HEK293 (cell line): Measurements from ENCODE around the gene RHOT2.

Experiments used
- GFI1B ChIP-seq: fragments of 450-650 bp; formaldehyde crosslinking; IDR thresholded peaks from 2 replicates; pipeline ENCODE4 v1.5.1; 2016; ENCODE audit warnings: missing biosample characterization, missing genetic modification characterization
- GLIS1 ChIP-seq: fragments of 450-650 bp; formaldehyde crosslinking; IDR thresholded peaks from 2 replicates; pipeline ENCODE4 v1.5.1; 2016; ENCODE audit warnings: missing biosample characterization, missing genetic modification characterization
- GLIS2 ChIP-seq: fragments of 450-650 bp; formaldehyde crosslinking; IDR thresholded peaks from 2 replicates; pipeline ENCODE4 v1.5.1; 2016; ENCODE audit warnings: missing biosample characterization, missing genetic modification characterization
- KLF9 ChIP-seq: fragments of 450-650 bp; formaldehyde crosslinking; IDR thresholded peaks from 2 replicates; pipeline ENCODE4 v1.5.1; 2016; ENCODE audit warnings: missing biosample characterization, missing genetic modification characterization, low read depth
- OVOL3 ChIP-seq: fragments of 450-650 bp; formaldehyde crosslinking; IDR thresholded peaks from 2 replicates; pipeline ENCODE4 v1.5.1; 2016; ENCODE audit warnings: missing biosample characterization, missing genetic modification characterization
- PRDM1 ChIP-seq: fragments of 450-650 bp; formaldehyde crosslinking; IDR thresholded peaks from 2 replicates; pipeline ENCODE4; 2016; ENCODE audit warnings: missing biosample characterization, missing genetic modification characterization
- SP2 ChIP-seq: fragments of 450-650 bp; formaldehyde crosslinking; IDR thresholded peaks from 2 replicates; pipeline ENCODE4 v1.5.1; 2016; ENCODE audit warnings: missing biosample characterization, missing genetic modification characterization
- SP7 ChIP-seq: fragments of 450-650 bp; formaldehyde crosslinking; IDR thresholded peaks from 2 replicates; pipeline ENCODE4 v1.5.1; 2016; ENCODE audit warnings: missing biosample characterization, missing genetic modification characterization
- ZBTB17 ChIP-seq: fragments of 450-650 bp; formaldehyde crosslinking; IDR thresholded peaks from 2 replicates; pipeline ENCODE4 v1.5.1; 2016; ENCODE audit warnings: missing biosample characterization, missing genetic modification characterization
- ZBTB21 ChIP-seq: fragments of 450-650 bp; formaldehyde crosslinking; IDR thresholded peaks from 2 replicates; pipeline ENCODE4 v1.5.1; 2017; ENCODE audit warnings: missing biosample characterization, missing genetic modification characterization
- ZBTB7A ChIP-seq: fragments of 450-650 bp; formaldehyde crosslinking; IDR thresholded peaks from 2 replicates; pipeline ENCODE4 v1.5.1; 2016; ENCODE audit warnings: low read depth, missing biosample characterization, missing genetic modification characterization
- ZEB2 ChIP-seq: fragments of 450-650 bp; formaldehyde crosslinking; IDR thresholded peaks from 2 replicates; pipeline ENCODE4 v1.5.1; 2016; ENCODE audit warnings: missing biosample characterization, missing genetic modification characterization
- ZFP69B ChIP-seq: fragments of 450-650 bp; formaldehyde crosslinking; IDR thresholded peaks from 2 replicates; pipeline ENCODE4 v1.5.1; 2016; ENCODE audit warnings: missing biosample characterization, missing genetic modification characterization
- ZNF140 ChIP-seq: fragments of 450-650 bp; formaldehyde crosslinking; IDR thresholded peaks from 2 replicates; pipeline ENCODE4 v1.5.1; 2016; ENCODE audit warnings: missing biosample characterization, missing genetic modification characterization
- ZNF23 ChIP-seq: fragments of 450-650 bp; formaldehyde crosslinking; IDR thresholded peaks from 2 replicates; pipeline ENCODE4 v1.5.1; 2016; ENCODE audit warnings: missing biosample characterization, missing genetic modification characterization, borderline replicate concordance
- ZNF266 ChIP-seq: fragments of 450-650 bp; formaldehyde crosslinking; IDR thresholded peaks from 2 replicates; pipeline ENCODE4 v1.5.1; 2016; ENCODE audit warnings: missing biosample characterization, missing genetic modification characterization, low read depth
- ZNF366 ChIP-seq: fragments of 450-650 bp; formaldehyde crosslinking; conservative IDR thresholded peaks from 2 replicates; pipeline ENCODE4 v1.5.1; 2016; ENCODE audit warnings: missing biosample characterization, missing genetic modification characterization
- ZNF394 ChIP-seq: fragments of 450-650 bp; formaldehyde crosslinking; IDR thresholded peaks from 2 replicates; pipeline ENCODE4 v1.5.1; 2016; ENCODE audit warnings: missing biosample characterization, missing genetic modification characterization, mild to moderate bottlenecking, moderate library complexity, borderline replicate concordance
- ZNF473 ChIP-seq: fragments of 450-650 bp; formaldehyde crosslinking; IDR thresholded peaks from 2 replicates; pipeline ENCODE4 v1.5.1; 2017; ENCODE audit warnings: missing biosample characterization, missing genetic modification characterization
- ZNF548 ChIP-seq: fragments of 450-650 bp; formaldehyde crosslinking; IDR thresholded peaks from 2 replicates; pipeline ENCODE4 v1.5.1; 2016; ENCODE audit warnings: missing biosample characterization, missing genetic modification characterization
- ZNF596 ChIP-seq: fragments of 450-650 bp; IDR thresholded peaks from 2 replicates; pipeline ENCODE4 v1.5.0; 2018; ENCODE audit warnings: missing biosample characterization, mild to moderate bottlenecking, missing genetic modification characterization, moderate library complexity
- ZNF677 ChIP-seq: fragments of 450-650 bp; IDR thresholded peaks from 2 replicates; pipeline ENCODE4 v1.5.0; 2018; ENCODE audit warnings: missing biosample characterization, mild to moderate bottlenecking, missing genetic modification characterization, moderate library complexity
- ZNF785 ChIP-seq: fragments of 450-650 bp; formaldehyde crosslinking; IDR thresholded peaks from 2 replicates; pipeline ENCODE4 v1.5.1; 2016; ENCODE audit warnings: missing biosample characterization, missing genetic modification characterization
- ZNF843 ChIP-seq: fragments of 450-650 bp; formaldehyde crosslinking; IDR thresholded peaks from 2 replicates; pipeline ENCODE4 v1.5.1; 2016; ENCODE audit warnings: missing biosample characterization, missing genetic modification characterization
- ZXDB ChIP-seq: fragments of 450-650 bp; formaldehyde crosslinking; IDR thresholded peaks from 2 replicates; pipeline ENCODE4 v1.5.1; 2016; ENCODE audit warnings: missing biosample characterization, missing genetic modification characterization
- TF ChIP-seq, protein P1 (sequence below): fragments of 450-650 bp; formaldehyde crosslinking; conservative IDR thresholded peaks from 2 replicates; pipeline ENCODE4 v1.5.1; 2016; ENCODE audit warnings: low read depth, missing biosample characterization, missing genetic modification characterization
- TF ChIP-seq, protein P2 (sequence below): fragments of 450-650 bp; formaldehyde crosslinking; IDR thresholded peaks from 2 replicates; pipeline ENCODE4; 2016; ENCODE audit warnings: missing biosample characterization, missing genetic modification characterization
- TF ChIP-seq, protein P3 (sequence below): fragments of 450-650 bp; formaldehyde crosslinking; IDR thresholded peaks from 2 replicates; pipeline ENCODE4 v1.5.1; 2016; ENCODE audit warnings: missing biosample characterization, missing genetic modification characterization

Gene RHOT2

GRCh38 chr16:637081-638018 lies 30.6 kb upstream of the RHOT2 start (continued):
- TF ChIP-seq, protein P1, sequence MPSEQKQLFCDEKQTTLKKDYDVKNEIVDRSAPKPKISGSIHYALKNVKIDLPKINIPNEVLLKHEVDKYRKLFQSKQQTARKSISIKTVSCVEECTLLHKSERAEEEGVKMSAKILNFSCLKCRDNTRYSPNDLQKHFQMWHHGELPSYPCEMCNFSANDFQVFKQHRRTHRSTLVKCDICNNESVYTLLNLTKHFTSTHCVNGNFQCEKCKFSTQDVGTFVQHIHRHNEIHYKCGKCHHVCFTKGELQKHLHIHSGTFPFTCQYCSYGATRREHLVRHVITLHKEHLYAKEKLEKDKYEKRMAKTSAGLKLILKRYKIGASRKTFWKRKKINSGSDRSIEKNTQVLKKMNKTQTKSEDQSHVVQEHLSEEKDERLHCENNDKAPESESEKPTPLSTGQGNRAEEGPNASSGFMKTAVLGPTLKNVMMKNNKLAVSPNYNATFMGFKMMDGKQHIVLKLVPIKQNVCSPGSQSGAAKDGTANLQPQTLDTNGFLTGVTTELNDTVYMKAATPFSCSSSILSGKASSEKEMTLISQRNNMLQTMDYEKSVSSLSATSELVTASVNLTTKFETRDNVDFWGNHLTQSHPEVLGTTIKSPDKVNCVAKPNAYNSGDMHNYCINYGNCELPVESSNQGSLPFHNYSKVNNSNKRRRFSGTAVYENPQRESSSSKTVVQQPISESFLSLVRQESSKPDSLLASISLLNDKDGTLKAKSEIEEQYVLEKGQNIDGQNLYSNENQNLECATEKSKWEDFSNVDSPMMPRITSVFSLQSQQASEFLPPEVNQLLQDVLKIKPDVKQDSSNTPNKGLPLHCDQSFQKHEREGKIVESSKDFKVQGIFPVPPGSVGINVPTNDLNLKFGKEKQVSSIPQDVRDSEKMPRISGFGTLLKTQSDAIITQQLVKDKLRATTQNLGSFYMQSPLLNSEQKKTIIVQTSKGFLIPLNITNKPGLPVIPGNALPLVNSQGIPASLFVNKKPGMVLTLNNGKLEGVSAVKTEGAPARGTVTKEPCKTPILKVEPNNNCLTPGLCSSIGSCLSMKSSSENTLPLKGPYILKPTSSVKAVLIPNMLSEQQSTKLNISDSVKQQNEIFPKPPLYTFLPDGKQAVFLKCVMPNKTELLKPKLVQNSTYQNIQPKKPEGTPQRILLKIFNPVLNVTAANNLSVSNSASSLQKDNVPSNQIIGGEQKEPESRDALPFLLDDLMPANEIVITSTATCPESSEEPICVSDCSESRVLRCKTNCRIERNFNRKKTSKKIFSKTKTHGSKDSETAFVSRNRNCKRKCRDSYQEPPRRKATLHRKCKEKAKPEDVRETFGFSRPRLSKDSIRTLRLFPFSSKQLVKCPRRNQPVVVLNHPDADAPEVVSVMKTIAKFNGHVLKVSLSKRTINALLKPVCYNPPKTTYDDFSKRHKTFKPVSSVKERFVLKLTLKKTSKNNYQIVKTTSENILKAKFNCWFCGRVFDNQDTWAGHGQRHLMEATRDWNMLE (tag by site-specific recombination) = no peak
- TF ChIP-seq ZNF677 = no peak
- TF ChIP-seq ZBTB7A (tag by site-specific recombination) = no peak
- TF ChIP-seq ZNF473 = no peak
- TF ChIP-seq ZNF23 (tag by site-specific recombination) = no peak
- TF ChIP-seq GFI1B (tag by site-specific recombination) = no peak
- TF ChIP-seq KLF9 = 0 out of 2 replicates have a peak, but pooled peaks have one; percentile 4
- TF ChIP-seq ZNF366 (tag by site-specific recombination) = no peak
- TF ChIP-seq ZNF596 = no peak
- no peak for TF ChIP-seq ZNF548 (tag by site-specific recombination)
- TF ChIP-seq, protein P2, sequence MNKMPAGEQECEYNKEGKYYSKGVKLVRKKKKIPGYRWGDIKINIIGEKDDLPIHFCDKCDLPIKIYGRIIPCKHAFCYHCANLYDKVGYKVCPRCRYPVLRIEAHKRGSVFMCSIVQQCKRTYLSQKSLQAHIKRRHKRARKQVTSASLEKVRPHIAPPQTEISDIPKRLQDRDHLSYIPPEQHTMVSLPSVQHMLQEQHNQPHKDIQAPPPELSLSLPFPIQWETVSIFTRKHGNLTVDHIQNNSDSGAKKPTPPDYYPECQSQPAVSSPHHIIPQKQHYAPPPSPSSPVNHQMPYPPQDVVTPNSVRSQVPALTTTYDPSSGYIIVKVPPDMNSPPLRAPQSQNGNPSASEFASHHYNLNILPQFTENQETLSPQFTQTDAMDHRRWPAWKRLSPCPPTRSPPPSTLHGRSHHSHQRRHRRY (tag by site-specific recombination) = no peak
- TF ChIP-seq GLIS2 = no peak
- no peak for TF ChIP-seq ZNF140 (tag by site-specific recombination)
- TF ChIP-seq SP2 (tag by site-specific recombination) = 0 out of 2 replicates have a peak, but pooled peaks have one; percentile 4
- TF ChIP-seq PRDM1 (tag by site-specific recombination) = 0 out of 2 replicates have a peak, but pooled peaks have one; percentile 16
- no peak for TF ChIP-seq OVOL3 (tag by site-specific recombination)
- TF ChIP-seq SP7 (tag by site-specific recombination) = 0 out of 2 replicates have a peak, but pooled peaks have one; percentile 4
- TF ChIP-seq ZBTB21 = no peak
- TF ChIP-seq GLIS1 = 0 out of 2 replicates have a peak, but pooled peaks have one; percentile 10
- TF ChIP-seq ZBTB17 (tag by site-specific recombination) = no peak
- no peak for TF ChIP-seq ZFP69B (tag by site-specific recombination)
- TF ChIP-seq ZEB2 (tag by site-specific recombination) = no peak
- TF ChIP-seq ZNF785 = no peak
- TF ChIP-seq ZNF266 (tag by site-specific recombination) = no peak
- peak; percentile 95 for TF ChIP-seq ZXDB (tag by site-specific recombination)
- TF ChIP-seq ZNF394 (tag by site-specific recombination) = no peak
- TF ChIP-seq, protein P3, sequence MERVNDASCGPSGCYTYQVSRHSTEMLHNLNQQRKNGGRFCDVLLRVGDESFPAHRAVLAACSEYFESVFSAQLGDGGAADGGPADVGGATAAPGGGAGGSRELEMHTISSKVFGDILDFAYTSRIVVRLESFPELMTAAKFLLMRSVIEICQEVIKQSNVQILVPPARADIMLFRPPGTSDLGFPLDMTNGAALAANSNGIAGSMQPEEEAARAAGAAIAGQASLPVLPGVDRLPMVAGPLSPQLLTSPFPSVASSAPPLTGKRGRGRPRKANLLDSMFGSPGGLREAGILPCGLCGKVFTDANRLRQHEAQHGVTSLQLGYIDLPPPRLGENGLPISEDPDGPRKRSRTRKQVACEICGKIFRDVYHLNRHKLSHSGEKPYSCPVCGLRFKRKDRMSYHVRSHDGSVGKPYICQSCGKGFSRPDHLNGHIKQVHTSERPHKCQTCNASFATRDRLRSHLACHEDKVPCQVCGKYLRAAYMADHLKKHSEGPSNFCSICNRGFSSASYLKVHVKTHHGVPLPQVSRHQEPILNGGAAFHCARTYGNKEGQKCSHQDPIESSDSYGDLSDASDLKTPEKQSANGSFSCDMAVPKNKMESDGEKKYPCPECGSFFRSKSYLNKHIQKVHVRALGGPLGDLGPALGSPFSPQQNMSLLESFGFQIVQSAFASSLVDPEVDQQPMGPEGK = peak; percentile 23; the same call in 1 of the 2 replicates
- no peak for TF ChIP-seq ZNF843 (tag by site-specific recombination)
